ENCODE results near the gene STAG1.

The STAG1 gene

DNA sequence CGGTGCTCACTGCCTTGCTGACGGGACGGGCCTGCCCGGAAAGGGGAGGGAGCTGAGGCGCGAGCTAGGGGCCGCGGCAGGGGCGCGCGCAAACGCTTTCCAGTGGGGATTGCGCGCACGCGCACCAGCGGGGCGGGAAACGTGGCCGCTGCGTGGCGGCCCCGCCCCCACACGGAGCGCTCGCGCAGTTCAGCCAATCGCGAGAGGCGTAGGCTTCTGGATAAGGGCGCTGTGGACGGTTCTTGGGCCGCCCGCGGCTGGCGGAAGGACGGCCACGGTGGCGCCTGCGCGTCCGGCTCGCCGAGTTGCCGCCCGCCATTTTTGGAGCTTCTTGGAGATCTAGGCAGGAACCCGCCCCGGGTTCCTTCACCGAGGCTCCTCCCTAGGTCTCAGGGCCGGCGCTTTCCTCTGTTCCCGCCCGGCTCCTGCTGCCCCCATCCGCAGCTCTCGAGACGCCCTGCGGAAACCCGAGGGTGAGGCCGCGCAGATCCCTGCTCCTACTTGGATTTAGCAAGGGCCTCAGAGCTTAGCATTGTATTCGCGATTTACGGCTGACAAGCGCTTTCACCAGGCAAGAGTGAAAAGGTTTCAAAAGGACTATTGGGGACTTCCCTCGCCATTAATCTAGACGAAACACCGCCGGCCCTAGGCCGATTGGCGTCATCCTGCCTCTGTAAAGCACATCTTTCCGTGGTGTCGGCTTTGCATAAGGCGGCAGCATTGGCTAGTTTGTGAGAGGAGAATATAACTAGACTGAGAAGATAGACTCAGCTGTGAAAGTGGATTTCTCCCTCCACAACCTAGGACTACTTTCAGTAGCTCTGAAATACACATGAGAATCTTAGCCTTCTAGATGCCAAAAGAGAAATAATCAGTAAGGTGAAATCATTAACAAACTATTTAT lies 496 bp upstream of the STAG1 start:
- POLR2A ChIA-PET: interaction anchor here (0.6 to 2.9 kb wide), 23 partner anchors 13 to 682 kb away, joined by 3 to 41 read pairs (median 4); partner anchors contain the start of genes MSL2, NCK1 and SLC35G2
- Histone ChIP-seq H3K36me3 (ENCODE audit: control insufficient read depth in 2 of 2, insufficient read depth in 1 of 2, low read length in 2 of 2) (no peaks in the 10 kb centered on the region), H3K27ac (ENCODE audit: extremely low read depth, low read depth, low read length) (peak overlapping the region; percentile 97), H3K4me3 (ENCODE audit: low read depth, low read length) (peak overlapping the region; percentile 71), H3K4me1 (ENCODE audit: control insufficient read depth, insufficient read depth, low read length) (peaks cover 11% of the 10 kb centered on the region; the same call in 1 of the 2 replicates), H3K9me3 (ENCODE audit: control insufficient read depth, insufficient read depth, low read depth, low read length) (no peaks in the 10 kb centered on the region)
- CTCF ChIA-PET: interaction anchor here (0.5 to 2.9 kb wide), 46 partner anchors 13 to 710 kb away, joined by 3 to 21 read pairs (median 3); no protein-coding TSS in a partner anchor
- TF ChIP-seq, protein P1, sequence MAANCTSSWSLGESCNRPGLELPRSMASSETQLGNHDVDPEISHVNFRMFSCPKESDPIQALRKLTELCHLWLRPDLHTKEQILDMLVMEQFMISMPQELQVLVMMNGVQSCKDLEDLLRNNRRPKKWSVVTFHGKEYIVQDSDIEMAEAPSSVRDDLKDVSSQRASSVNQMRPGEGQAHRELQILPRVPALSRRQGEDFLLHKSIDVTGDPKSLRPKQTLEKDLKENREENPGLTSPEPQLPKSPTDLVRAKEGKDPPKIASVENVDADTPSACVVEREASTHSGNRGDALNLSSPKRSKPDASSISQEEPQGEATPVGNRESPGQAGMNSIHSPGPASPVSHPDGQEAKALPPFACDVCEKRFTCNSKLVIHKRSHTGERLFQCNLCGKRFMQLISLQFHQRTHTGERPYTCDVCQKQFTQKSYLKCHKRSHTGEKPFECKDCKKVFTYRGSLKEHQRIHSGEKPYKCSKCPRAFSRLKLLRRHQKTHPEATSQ (tag by site-specific recombination; IDR thresholded peaks at IDR 0.05): no peak
- TF ChIP-seq, protein P2, sequence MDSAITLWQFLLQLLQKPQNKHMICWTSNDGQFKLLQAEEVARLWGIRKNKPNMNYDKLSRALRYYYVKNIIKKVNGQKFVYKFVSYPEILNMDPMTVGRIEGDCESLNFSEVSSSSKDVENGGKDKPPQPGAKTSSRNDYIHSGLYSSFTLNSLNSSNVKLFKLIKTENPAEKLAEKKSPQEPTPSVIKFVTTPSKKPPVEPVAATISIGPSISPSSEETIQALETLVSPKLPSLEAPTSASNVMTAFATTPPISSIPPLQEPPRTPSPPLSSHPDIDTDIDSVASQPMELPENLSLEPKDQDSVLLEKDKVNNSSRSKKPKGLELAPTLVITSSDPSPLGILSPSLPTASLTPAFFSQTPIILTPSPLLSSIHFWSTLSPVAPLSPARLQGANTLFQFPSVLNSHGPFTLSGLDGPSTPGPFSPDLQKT (IDR thresholded peaks at IDR 0.05; ENCODE audit: borderline replicate concordance, low read depth, low read length): no peak
- 0 out of 2 replicates have a peak, but pooled peaks have one; percentile 5 for TF ChIP-seq ZNF394 (tag by site-specific recombination; IDR thresholded peaks at IDR 0.05; ENCODE audit: borderline replicate concordance)
- TF ChIP-seq ZNF211 (tag by site-specific recombination; IDR thresholded peaks at IDR 0.05; ENCODE audit: low read depth): no peak
- TF ChIP-seq ZNF707 (tag by site-specific recombination; IDR thresholded peaks at IDR 0.05): no peak
- no peak for TF ChIP-seq ZNF366 (tag by site-specific recombination; conservative IDR thresholded peaks at IDR 0.05)
- no peak for TF ChIP-seq GFI1B (tag by site-specific recombination; IDR thresholded peaks at IDR 0.05)
- peak; percentile 94 for TF ChIP-seq PRDM1 (tag by site-specific recombination; IDR thresholded peaks at IDR 0.05)
- peak; percentile 80 for TF ChIP-seq ZBTB48 (tag by site-specific recombination; IDR thresholded peaks at IDR 0.05)
- TF ChIP-seq, protein P3, sequence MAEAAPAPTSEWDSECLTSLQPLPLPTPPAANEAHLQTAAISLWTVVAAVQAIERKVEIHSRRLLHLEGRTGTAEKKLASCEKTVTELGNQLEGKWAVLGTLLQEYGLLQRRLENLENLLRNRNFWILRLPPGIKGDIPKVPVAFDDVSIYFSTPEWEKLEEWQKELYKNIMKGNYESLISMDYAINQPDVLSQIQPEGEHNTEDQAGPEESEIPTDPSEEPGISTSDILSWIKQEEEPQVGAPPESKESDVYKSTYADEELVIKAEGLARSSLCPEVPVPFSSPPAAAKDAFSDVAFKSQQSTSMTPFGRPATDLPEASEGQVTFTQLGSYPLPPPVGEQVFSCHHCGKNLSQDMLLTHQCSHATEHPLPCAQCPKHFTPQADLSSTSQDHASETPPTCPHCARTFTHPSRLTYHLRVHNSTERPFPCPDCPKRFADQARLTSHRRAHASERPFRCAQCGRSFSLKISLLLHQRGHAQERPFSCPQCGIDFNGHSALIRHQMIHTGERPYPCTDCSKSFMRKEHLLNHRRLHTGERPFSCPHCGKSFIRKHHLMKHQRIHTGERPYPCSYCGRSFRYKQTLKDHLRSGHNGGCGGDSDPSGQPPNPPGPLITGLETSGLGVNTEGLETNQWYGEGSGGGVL (tag by site-specific recombination; IDR thresholded peaks at IDR 0.05): peak; percentile 86
- TF ChIP-seq IKZF3 (tag by site-specific recombination; IDR thresholded peaks at IDR 0.05): no peak; the same call in 1 of the 2 replicates
- no peak for TF ChIP-seq ZNF423 (tag by site-specific recombination; IDR thresholded peaks at IDR 0.05)
- TF ChIP-seq REPIN1 (tag by site-specific recombination; IDR thresholded peaks at IDR 0.05; ENCODE audit: low read depth): no peak
- TF ChIP-seq ZNF521 (tag by site-specific recombination; IDR thresholded peaks at IDR 0.05): no peak
- TF ChIP-seq GLIS1 (tag by site-specific recombination; IDR thresholded peaks at IDR 0.05): peak; percentile 54; the same call in 1 of the 2 replicates
- TF ChIP-seq SCRT2 (tag by site-specific recombination; IDR thresholded peaks at IDR 0.05): no peak
- TF ChIP-seq, protein P4, sequence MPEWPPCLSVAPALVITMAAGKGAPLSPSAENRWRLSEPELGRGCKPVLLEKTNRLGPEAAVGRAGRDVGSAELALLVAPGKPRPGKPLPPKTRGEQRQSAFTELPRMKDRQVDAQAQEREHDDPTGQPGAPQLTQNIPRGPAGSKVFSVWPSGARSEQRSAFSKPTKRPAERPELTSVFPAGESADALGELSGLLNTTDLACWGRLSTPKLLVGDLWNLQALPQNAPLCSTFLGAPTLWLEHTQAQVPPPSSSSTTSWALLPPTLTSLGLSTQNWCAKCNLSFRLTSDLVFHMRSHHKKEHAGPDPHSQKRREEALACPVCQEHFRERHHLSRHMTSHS (tag by site-specific recombination; IDR thresholded peaks at IDR 0.05): no peak
- TF ChIP-seq ZNF654 (tag by site-specific recombination; IDR thresholded peaks at IDR 0.05; ENCODE audit: low read depth): 0 out of 2 replicates have a peak, but pooled peaks have one; percentile 11
- no peak for TF ChIP-seq ZFP69B (tag by site-specific recombination; IDR thresholded peaks at IDR 0.05)
- TF ChIP-seq ZXDB (tag by site-specific recombination; IDR thresholded peaks at IDR 0.05): peak; percentile 44; the same call in 1 of the 2 replicates
- TF ChIP-seq ZBTB17 (tag by site-specific recombination; IDR thresholded peaks at IDR 0.05): peak; percentile 45; the same call in 1 of the 2 replicates
- TF ChIP-seq ZNF561 (tag by site-specific recombination; IDR thresholded peaks at IDR 0.05; ENCODE audit: borderline replicate concordance): no peak
- no peak for TF ChIP-seq ZNF530 (tag by site-specific recombination; IDR thresholded peaks at IDR 0.05; ENCODE audit: low read depth)
- TF ChIP-seq, protein P5, sequence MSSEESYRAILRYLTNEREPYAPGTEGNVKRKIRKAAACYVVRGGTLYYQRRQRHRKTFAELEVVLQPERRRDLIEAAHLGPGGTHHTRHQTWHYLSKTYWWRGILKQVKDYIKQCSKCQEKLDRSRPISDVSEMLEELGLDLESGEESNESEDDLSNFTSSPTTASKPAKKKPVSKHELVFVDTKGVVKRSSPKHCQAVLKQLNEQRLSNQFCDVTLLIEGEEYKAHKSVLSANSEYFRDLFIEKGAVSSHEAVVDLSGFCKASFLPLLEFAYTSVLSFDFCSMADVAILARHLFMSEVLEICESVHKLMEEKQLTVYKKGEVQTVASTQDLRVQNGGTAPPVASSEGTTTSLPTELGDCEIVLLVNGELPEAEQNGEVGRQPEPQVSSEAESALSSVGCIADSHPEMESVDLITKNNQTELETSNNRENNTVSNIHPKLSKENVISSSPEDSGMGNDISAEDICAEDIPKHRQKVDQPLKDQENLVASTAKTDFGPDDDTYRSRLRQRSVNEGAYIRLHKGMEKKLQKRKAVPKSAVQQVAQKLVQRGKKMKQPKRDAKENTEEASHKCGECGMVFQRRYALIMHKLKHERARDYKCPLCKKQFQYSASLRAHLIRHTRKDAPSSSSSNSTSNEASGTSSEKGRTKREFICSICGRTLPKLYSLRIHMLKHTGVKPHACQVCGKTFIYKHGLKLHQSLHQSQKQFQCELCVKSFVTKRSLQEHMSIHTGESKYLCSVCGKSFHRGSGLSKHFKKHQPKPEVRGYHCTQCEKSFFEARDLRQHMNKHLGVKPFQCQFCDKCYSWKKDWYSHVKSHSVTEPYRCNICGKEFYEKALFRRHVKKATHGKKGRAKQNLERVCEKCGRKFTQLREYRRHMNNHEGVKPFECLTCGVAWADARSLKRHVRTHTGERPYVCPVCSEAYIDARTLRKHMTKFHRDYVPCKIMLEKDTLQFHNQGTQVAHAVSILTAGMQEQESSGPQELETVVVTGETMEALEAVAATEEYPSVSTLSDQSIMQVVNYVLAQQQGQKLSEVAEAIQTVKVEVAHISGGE (tag by site-specific recombination; conservative IDR thresholded peaks at IDR 0.05; ENCODE audit: low read depth): peak; percentile 40
- TF ChIP-seq SETDB1 (IDR thresholded peaks at IDR 0.05; ENCODE audit: insufficient read length, low read length): no peak
- no peak for TF ChIP-seq ZNF404 (tag by site-specific recombination; IDR thresholded peaks at IDR 0.05)
- no peak for TF ChIP-seq ZNF341 (tag by site-specific recombination; IDR thresholded peaks at IDR 0.05; ENCODE audit: low read depth)
- peak; percentile 92 for TF ChIP-seq ZBTB8A (tag by site-specific recombination; IDR thresholded peaks at IDR 0.05)
- peak; percentile 4; the same call in 1 of the 2 replicates for TF ChIP-seq ZNF600 (tag by site-specific recombination; IDR thresholded peaks at IDR 0.05)
